ENCODE data around the gene LRRC4C.

DNA sequence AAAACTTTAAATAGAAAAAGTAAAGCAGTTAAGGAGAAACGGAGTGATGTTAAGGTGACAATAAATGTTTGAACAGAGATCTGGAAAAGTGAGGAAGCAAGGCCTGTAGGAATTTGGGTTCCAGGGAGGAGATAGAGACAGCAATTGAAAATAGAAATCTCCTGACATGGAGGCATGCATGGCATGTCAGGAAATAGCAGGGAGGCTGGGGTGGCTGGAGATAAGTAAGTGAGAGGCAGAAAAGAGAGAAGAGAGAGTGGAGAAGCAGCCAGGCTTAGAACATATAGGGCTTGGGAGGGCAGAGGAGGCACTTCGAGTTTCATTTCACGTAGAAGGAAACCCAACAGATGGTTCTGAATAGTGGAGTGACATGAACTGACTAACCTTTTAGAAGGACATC is 185.5 kb downstream of the LRRC4C start:
- TF ChIP-seq POLR2A (IDR thresholded peaks at IDR 0.05; ENCODE audit: low read length) (no peak), GATA1 (IDR thresholded peaks at IDR 0.05; ENCODE audit: low read depth, low read length) (no peak)
